Measurements from ENCODE around the gene APLNR.
A peak's percentile ranks its signal among the peaks of the same experiment; 100 is the strongest.

Gene APLNR

DNA sequence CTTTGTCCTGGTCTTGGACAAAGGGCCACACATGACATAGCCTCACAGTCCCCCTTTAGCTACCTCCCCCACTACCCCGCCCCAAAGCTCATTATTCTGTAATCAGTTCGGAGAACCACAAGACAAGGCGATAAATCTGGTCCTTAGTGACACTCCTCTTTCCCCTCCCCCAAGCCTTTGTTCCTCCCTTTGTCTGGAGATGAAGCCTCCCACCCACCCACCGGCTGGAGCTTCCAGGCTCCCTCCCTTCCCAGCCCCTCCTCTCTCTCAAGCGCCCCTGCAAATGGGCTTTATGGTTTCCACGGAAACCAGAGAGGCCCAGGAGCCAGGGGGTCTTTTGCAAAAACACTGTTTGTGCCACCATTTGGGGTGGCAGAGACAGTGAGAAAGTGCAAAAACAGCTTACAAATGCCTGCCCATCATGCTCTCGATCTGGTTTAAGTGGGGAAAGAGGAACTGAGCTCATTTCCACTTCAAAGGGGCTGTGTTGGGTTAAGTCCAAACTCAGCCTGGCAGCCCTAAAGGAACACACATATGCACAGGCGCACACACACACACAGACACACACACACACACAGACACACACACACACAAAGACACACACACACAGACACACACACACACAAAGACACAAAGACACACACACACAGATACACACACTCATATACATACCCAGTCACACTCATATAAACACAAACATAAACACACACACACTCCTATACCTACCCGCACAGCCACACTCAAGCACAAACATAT is 23.5 kb downstream of the APLNR start:
- DNase-seq (ENCODE audit: low read depth) = no peak
- no peak for TF ChIP-seq CTCF (IDR thresholded peaks at IDR 0.05; ENCODE audit: control insufficient read depth, insufficient read depth, low read depth, low read length, missing control alignments)
- no peak overlapping the region for H3K4me3 ChIP-seq (ENCODE audit: control insufficient read depth, low read depth, low read length)

- DNase-seq (ENCODE audit: low read depth) = no peak
- no peak for TF ChIP-seq CTCF (IDR thresholded peaks at IDR 0.05; ENCODE audit: control insufficient read depth, insufficient read depth, low read depth, low read length, missing control alignments)
- no peak overlapping the region for H3K4me3 ChIP-seq (ENCODE audit: control insufficient read depth, low read depth, low read length)
Observed at GRCh38 chr11:57210781-57211180, 26.3 kb downstream of the APLNR start.

DNA sequence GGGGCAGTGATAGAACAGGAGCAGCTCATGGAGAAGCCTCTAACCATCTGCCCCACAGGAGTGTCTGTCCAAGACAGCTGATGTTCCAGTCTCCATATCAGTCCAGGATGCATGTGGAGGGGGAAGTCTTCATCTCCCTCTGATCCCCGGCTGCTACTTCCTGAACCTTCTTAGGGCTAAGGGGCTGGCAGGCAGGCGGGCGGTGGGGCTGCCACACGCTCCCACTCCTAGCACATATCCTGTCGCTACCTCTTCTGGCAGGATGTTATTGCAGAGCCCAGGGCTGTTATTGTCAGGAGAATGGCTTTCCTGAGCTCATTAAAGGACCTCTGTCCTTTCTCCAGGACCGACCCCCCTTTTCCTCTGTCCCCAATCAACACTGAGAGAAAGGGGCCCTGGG is 29.9 kb downstream of the APLNR start:
- no peak for TF ChIP-seq CTCF (IDR thresholded peaks at IDR 0.05; ENCODE audit: control insufficient read depth, insufficient read depth, low read depth, low read length, missing control alignments)
- H3K4me3 ChIP-seq (ENCODE audit: control insufficient read depth, low read depth, low read length) = no peak overlapping the region
- no peak for DNase-seq (ENCODE audit: low read depth)

DNA sequence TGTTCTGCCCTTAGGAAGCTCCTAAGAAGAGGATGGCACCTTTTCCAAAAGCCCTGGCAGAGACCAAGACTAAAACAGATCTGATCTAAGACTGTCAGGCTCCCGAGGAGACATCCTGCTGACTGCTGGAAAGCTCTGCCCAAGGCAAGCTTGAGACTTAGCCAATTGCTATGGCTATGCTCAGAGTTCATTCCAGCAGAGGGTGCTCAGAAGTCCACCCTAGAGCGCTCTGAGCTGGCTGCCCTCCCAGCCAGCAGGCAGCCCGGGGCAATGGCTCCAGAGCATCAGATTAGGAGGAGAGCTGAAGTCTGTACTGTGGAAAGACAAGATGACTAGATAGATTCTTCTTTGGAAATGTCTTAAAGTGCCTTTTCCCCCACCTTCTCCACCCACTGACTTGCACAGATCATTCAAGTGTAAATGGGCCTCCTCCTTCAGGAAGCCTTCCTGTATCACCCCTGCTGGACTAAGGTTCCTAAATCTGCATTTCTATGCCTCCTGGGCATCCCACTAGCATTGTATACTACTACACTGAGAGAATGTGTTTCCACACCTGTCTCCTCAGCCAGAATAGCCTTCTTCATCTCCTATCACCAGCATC is 31.9 kb downstream of the APLNR start:
- peak; percentile 82 for DNase-seq (ENCODE audit: low read depth)
- H3K4me3 ChIP-seq (ENCODE audit: control insufficient read depth, low read depth, low read length) = no peak overlapping the region
- peak; percentile 50 for TF ChIP-seq CTCF (IDR thresholded peaks at IDR 0.05; ENCODE audit: control insufficient read depth, insufficient read depth, low read depth, low read length, missing control alignments)

- no peak overlapping the region for H3K4me3 ChIP-seq (ENCODE audit: control insufficient read depth, low read depth, low read length)
- no peak for TF ChIP-seq CTCF (IDR thresholded peaks at IDR 0.05; ENCODE audit: control insufficient read depth, insufficient read depth, low read depth, low read length, missing control alignments)
- DNase-seq (ENCODE audit: low read depth) = no peak
Observed at GRCh38 chr11:57203882-57204480, 33.1 kb downstream of the APLNR start.

DNA sequence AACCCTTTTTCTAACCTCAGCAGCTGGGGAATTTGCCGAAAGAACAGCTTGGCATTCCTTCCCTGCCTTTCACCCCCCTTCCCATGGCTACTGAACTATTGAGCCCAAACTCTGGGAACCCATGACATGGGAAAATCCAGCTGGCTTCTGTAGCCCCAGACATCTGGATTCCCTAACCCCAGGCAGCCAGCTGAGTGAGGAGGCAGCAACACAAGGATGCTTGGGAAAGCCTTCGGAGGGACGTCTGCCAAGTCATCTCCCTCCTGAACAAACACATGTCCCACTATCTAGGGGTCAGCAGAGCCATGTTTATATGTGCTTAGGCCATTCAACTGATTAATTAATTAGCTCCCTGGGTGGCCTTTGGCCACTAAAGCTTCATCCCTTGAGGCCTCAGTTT is 33.7 kb downstream of the APLNR start:
- TF ChIP-seq CTCF (IDR thresholded peaks at IDR 0.05; ENCODE audit: control insufficient read depth, insufficient read depth, low read depth, low read length, missing control alignments) = no peak
- DNase-seq (ENCODE audit: low read depth) = no peak
- H3K4me3 ChIP-seq (ENCODE audit: control insufficient read depth, low read depth, low read length) = no peak overlapping the region

All from AG09309 (cell line).